Keratinocyte (primary cell): ENCODE measurements around the gene TMPRSS2. TPM values are rescaled to one million over a fixed set of nuclear protein-coding genes. Genes with fewer than 3 reads are reported as not detected.

ENCODE experiments used
- DNase-seq: peaks from one replicate; pipeline ENCODE4 v3.0.0-alpha.2; 2011; ENCODE audit warnings: low read depth, missing footprints, low spot score
- FAIRE-seq: peaks from 2 replicates; lab custom pipeline; 2011; peaks lifted over from hg19 to GRCh38; lab: Jason Lieb, UNC
- H2AFZ ChIP-seq: 2 replicates; pipeline ENCODE4 v1.6.0; 2012; ENCODE audit warnings: low read length, control low read depth, inconsistent platforms; ENCODE audit not compliant: control insufficient read depth
- H3K27ac ChIP-seq: 2 replicates; pipeline ENCODE4 v1.5.1; 2011; ENCODE audit warnings: low read length; ENCODE audit not compliant: control insufficient read depth, insufficient read depth
- H3K27me3 ChIP-seq: 3 replicates; pipeline ENCODE4 v1.6.0; 2011; ENCODE audit warnings: low read length; ENCODE audit not compliant: control insufficient read depth, insufficient read depth; ENCODE audit errors: extremely low read depth
- H3K36me3 ChIP-seq, 2 experiments: 2 replicates in 1 of 2; 3 replicates in 1 of 2; pipeline ENCODE4 v1.5.1; 2011; ENCODE audit warnings: low read length in 2 of 2, mild to moderate bottlenecking in 1 of 2; ENCODE audit not compliant: control insufficient read depth in 2 of 2, insufficient read depth in 2 of 2; ENCODE audit errors: extremely low read depth in 1 of 2
- H3K4me1 ChIP-seq: 3 replicates; pipeline ENCODE4 v1.5.1; 2011; ENCODE audit warnings: low read length; ENCODE audit not compliant: control insufficient read depth, insufficient read depth; ENCODE audit errors: extremely low read depth
- H3K4me2 ChIP-seq: 3 replicates; pipeline ENCODE4 v1.6.0; 2011; ENCODE audit warnings: low read depth, low read length; ENCODE audit not compliant: control insufficient read depth, insufficient read depth; ENCODE audit errors: extremely low read depth
- H3K4me3 ChIP-seq, 3 experiments: fragments of 200-600 bp in 1 of 3; sonication (generic) in 1 of 3; 2 replicates in 2 of 3; 3 replicates in 1 of 3; pipeline ENCODE4 v1.5.1; 2011 to 2016; ENCODE audit warnings: low read length in 3 of 3, mild to moderate bottlenecking in 3 of 3, control low read depth in 2 of 3, inconsistent platforms in 1 of 3, low read depth in 1 of 3, mixed read lengths in 1 of 3, mixed run types in 1 of 3, moderate library complexity in 1 of 3; ENCODE audit not compliant: control insufficient read depth in 2 of 3, insufficient read depth in 2 of 3; ENCODE audit errors: extremely low read depth in 1 of 3
- H3K79me2 ChIP-seq: 2 replicates; pipeline ENCODE4 v1.6.0; 2012; ENCODE audit warnings: low read length; ENCODE audit not compliant: control insufficient read depth, insufficient read depth
- H3K9ac ChIP-seq: 3 replicates; pipeline ENCODE4 v1.6.0; 2011; ENCODE audit warnings: low read length; ENCODE audit not compliant: control insufficient read depth, insufficient read depth; ENCODE audit errors: extremely low read depth
- H3K9me1 ChIP-seq: 3 replicates; pipeline ENCODE4 v1.6.0; 2011; ENCODE audit warnings: low read length; ENCODE audit not compliant: control insufficient read depth, insufficient read depth; ENCODE audit errors: extremely low read depth
- H3K9me3 ChIP-seq: 2 replicates; pipeline ENCODE4 v1.5.1; 2012; ENCODE audit warnings: low read depth, low read length; ENCODE audit not compliant: control insufficient read depth
- H4K20me1 ChIP-seq: 3 replicates; pipeline ENCODE4 v1.6.0; 2011; ENCODE audit warnings: low read length; ENCODE audit not compliant: control insufficient read depth, insufficient read depth; ENCODE audit errors: extremely low read depth
- EZH2 ChIP-seq: IDR thresholded peaks from one replicate; pipeline ENCODE4 v1.6.1; 2012; ENCODE audit warnings: inconsistent platforms, mild to moderate bottlenecking, low read length, moderate library complexity
- dilution Hi-C: fragments of 300-500 bp; cut with MboI; formaldehyde crosslinking; loops from one replicate; pipeline ENCODE4 v1.7.0; 2020; ENCODE audit warnings: low sequenced_read_pairs; ENCODE audit not compliant: extremely low pct_ligation_motif_present
- polyA plus RNA-seq, 5 experiments: library from polyadenylated mRNA; depleted of rRNA in 3 of 5; stranded (reverse) in 3 of 5; stranded (forward) in 1 of 5; unstranded in 1 of 5; fragments of >200 nt; gene quantifications; 1 replicate in 1 of 5; 2 replicates in 3 of 5; 3 replicates in 1 of 5; pipeline versions ENCODE4 v1.2.1 to v1.2.3, GENCODE V29; 2011 to 2012; ENCODE audit warnings: missing spikeins in 2 of 5, low read depth in 1 of 5, low replicate concordance in 1 of 5
- TF ChIP-seq, protein P1 (sequence below), 3 experiments: IDR thresholded peaks in 1 of 3; conservative IDR thresholded peaks in 1 of 3; optimal IDR thresholded peaks in 1 of 3; 2 replicates in 2 of 3; 3 replicates in 1 of 3; pipeline versions ENCODE3 to v1.5.1; 2011; ENCODE audit warnings: low read length in 3 of 3, mild to moderate bottlenecking in 3 of 3, moderate library complexity in 2 of 3, control low read depth in 1 of 3, inconsistent platforms in 1 of 3; ENCODE audit not compliant: insufficient read depth in 2 of 3; ENCODE audit errors: extremely low read depth in 1 of 3

Gene TMPRSS2
- polyA plus RNA-seq, 1 donor (not counting 4 experiments of a cell fraction or from before 2014, with no cell fraction given): not detected

DNA sequence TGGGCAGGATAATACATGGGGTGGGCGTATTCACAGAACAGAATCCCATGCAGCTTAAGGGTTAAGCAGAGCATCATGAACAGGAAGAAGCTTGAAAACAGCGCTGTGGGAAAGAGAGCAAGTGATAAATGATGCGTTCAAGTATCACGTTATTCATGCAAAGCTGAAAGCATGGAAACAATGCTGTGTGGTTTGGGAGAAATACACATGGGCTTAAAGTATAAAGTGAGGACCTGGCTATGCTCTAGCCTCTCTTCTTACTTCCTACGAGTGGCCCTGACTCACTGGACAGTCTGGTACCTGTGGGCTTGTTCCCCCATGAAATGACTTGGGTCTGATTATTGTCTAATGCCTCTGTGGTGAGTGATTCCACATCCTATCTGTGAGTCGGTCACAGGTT lies 25.7 kb downstream of the TMPRSS2 start:
- Histone ChIP-seq H2AFZ (no peak overlapping the region), H3K4me2 (no peak overlapping the region), H3K27me3 (peaks cover 25% of the 10 kb centered on the region)

DNA sequence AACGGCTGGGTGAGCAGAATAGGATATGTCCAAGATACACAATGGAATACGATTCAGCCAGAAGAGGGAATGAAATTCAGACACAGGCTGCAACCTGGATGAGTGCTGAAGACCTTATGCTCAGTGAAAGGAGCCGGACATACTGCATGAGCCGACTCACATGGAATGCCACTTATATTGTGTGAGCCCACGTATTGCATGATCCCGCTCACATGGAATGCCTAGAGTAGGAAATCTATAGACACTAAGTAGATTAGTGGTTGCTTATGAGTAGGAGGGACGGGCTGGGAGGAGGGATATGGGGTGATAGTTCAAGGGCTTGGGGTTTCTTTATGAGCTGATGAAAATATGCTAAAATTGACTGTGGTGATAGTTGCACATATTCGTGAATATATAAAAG lies 26.8 kb downstream of the TMPRSS2 start:
- peaks cover 25% of the 10 kb centered on the region for H3K27me3 ChIP-seq

More for the DNA sequence above, 25.7 kb downstream of the TMPRSS2 start:
- FAIRE-seq (no peak), DNase-seq (no peak)
- no peak for TF ChIP-seq EZH2
- TF ChIP-seq, protein P1, sequence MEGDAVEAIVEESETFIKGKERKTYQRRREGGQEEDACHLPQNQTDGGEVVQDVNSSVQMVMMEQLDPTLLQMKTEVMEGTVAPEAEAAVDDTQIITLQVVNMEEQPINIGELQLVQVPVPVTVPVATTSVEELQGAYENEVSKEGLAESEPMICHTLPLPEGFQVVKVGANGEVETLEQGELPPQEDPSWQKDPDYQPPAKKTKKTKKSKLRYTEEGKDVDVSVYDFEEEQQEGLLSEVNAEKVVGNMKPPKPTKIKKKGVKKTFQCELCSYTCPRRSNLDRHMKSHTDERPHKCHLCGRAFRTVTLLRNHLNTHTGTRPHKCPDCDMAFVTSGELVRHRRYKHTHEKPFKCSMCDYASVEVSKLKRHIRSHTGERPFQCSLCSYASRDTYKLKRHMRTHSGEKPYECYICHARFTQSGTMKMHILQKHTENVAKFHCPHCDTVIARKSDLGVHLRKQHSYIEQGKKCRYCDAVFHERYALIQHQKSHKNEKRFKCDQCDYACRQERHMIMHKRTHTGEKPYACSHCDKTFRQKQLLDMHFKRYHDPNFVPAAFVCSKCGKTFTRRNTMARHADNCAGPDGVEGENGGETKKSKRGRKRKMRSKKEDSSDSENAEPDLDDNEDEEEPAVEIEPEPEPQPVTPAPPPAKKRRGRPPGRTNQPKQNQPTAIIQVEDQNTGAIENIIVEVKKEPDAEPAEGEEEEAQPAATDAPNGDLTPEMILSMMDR (optimal IDR thresholded peaks at IDR 0.05 in 1 of 3, IDR thresholded peaks at IDR 0.05 in 1 of 3, conservative IDR thresholded peaks at IDR 0.05 in 1 of 3; ENCODE audit: extremely low read depth in 1 of 3, insufficient read depth in 2 of 3, low read length in 3 of 3): no peak
- H3K27ac ChIP-seq: no peak overlapping the region
- dilution Hi-C loops: no loop called here
- H3K9me1 ChIP-seq: no peaks in the 10 kb centered on the region
- H3K9me3 ChIP-seq: no peaks in the 10 kb centered on the region
- no peaks in the 10 kb centered on the region for H3K36me3 ChIP-seq
- no peaks in the 10 kb centered on the region for H4K20me1 ChIP-seq
- H3K79me2 ChIP-seq: no peaks in the 10 kb centered on the region
- H3K4me3 ChIP-seq: no peak overlapping the region
- H3K4me1 ChIP-seq: no peaks in the 10 kb centered on the region
- no peak overlapping the region for H3K9ac ChIP-seq

More for the DNA sequence above, 26.8 kb downstream of the TMPRSS2 start:
- no peak overlapping the region for H3K4me3 ChIP-seq
- H4K20me1 ChIP-seq: no peaks in the 10 kb centered on the region
- H3K4me1 ChIP-seq: no peaks in the 10 kb centered on the region
- H3K4me2 ChIP-seq: no peak overlapping the region
- no peak for TF ChIP-seq EZH2
- TF ChIP-seq, protein P1 (optimal IDR thresholded peaks at IDR 0.05 in 1 of 3, IDR thresholded peaks at IDR 0.05 in 1 of 3, conservative IDR thresholded peaks at IDR 0.05 in 1 of 3; ENCODE audit: extremely low read depth in 1 of 3, insufficient read depth in 2 of 3, low read length in 3 of 3): no peak
- DNase-seq (no peak), FAIRE-seq (no peak)
- no peak overlapping the region for H2AFZ ChIP-seq
- H3K79me2 ChIP-seq: no peaks in the 10 kb centered on the region
- H3K9ac ChIP-seq: no peak overlapping the region
- H3K27ac ChIP-seq: no peak overlapping the region
- no peaks in the 10 kb centered on the region for H3K36me3 ChIP-seq
- no peaks in the 10 kb centered on the region for H3K9me1 ChIP-seq
- dilution Hi-C loops: no loop called here
- H3K9me3 ChIP-seq: no peaks in the 10 kb centered on the region
